Mononuclear cell (primary cell): ENCODE results near the gene BLTP3A. TPM values are rescaled to one million over a fixed set of nuclear protein-coding genes. Genes with fewer than 3 reads are reported as not detected.
"Not testable (repeated sequence)": the region's sequence is repeated elsewhere in the genome, so short reads cannot be mapped to it uniquely, and the experiment has no call there.

Experiments
- H3K27me3 ChIP-seq: 2 replicates; pipeline ENCODE4 v1.6.0; 2011; ENCODE audit warnings: low read length, control low read depth; ENCODE audit not compliant: insufficient read depth
- H3K4me1 ChIP-seq: 2 replicates; pipeline ENCODE4 v1.5.1; 2011; ENCODE audit warnings: mild to moderate bottlenecking, low read length, control low read depth; ENCODE audit not compliant: insufficient read depth
- H3K4me3 ChIP-seq: 2 replicates; pipeline ENCODE4 v1.5.1; 2011; ENCODE audit warnings: mild to moderate bottlenecking, low read length, moderate library complexity
- H3K9me3 ChIP-seq: 2 replicates; pipeline ENCODE4 v1.5.1; 2011; ENCODE audit warnings: low read depth, mild to moderate bottlenecking, control low read depth, low read length
- total RNA-seq: library from RNA; depleted of rRNA; stranded (reverse); fragments of >200 nt; gene quantifications from one replicate; pipeline ENCODE4 v1.2.3, GENCODE V29; 2012

BLTP3A gene
- total RNA-seq, 1 donor: 10.4 TPM

DNA sequence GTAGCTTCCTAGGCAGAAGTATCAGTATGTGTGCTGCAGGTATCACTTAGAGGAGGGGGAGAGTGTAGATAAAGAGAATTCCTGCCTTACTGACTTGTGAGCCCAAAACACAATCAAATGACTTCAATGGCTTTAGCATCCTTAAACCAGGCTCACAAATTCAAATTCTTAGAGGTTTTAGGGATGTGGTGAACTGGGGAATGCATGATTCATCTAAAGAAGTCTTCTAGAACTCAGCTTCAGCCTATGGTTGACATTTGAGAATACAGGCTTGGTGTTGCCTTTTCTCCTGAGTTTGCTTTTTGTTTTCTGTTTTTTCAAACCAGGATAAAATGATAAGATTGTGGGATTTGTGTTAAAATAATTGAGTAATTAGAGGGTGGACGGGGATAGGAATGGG is 20.2 kb upstream of the BLTP3A start:
- no peak overlapping the region for H3K4me3 ChIP-seq
- H3K27me3 ChIP-seq: no peaks in the 10 kb centered on the region
- no peaks in the 10 kb centered on the region for H3K4me1 ChIP-seq
- H3K9me3 ChIP-seq: no peaks in the 10 kb centered on the region

DNA sequence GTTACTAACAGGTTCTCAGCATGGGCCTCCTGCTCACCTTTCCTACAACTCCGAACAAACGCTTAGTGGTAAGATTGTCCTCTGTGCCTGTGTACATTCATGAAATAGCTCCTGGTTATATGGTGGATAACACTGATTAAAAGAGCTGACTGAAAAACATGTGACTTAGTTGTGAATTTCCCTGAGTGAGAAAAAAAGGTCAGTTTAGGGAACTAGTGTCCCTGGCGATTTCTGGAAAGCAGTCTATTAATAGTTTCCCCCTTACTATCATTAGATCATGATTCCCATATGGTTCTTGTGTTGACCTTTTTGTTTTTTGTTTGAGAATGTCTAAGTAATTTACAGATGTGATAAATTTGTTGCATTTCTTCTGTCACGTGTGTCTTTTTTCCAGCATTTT is 18.9 kb upstream of the BLTP3A start:
- Histone ChIP-seq H3K4me1 (no peaks in the 10 kb centered on the region), H3K27me3 (no peaks in the 10 kb centered on the region), H3K9me3 (no peaks in the 10 kb centered on the region), H3K4me3 (no peak overlapping the region)

- H3K4me3 ChIP-seq: no peak overlapping the region
- H3K27me3 ChIP-seq: no peaks in the 10 kb centered on the region
- no peaks in the 10 kb centered on the region for H3K4me1 ChIP-seq
- no peaks in the 10 kb centered on the region for H3K9me3 ChIP-seq
These were observed 18.0 kb upstream of the BLTP3A start for GRCh38 chr6:34773916-34774315.

DNA sequence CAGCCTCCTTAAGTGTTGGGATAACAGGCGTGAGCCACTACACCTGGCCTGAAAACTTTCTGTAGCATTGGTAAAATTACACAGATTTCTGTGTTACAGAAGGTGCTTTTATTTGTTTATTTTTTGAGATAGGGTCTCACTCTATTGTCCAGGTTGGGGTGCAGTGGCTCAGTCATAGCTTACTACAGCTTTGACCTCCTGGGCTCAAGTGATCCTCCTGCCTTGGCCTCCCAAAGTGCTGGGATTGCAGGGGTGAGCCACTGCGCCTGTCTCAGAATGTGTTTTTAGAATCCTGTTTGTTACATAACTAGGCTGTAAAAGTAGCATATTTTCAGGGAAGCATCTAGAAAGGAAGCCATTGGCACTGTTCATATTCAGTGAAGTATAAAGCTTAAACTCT is 16.9 kb upstream of the BLTP3A start:
- no peaks in the 10 kb centered on the region for H3K9me3 ChIP-seq
- no peaks in the 10 kb centered on the region for H3K4me1 ChIP-seq
- H3K27me3 ChIP-seq: no peaks in the 10 kb centered on the region
- H3K4me3 ChIP-seq: no peak overlapping the region

DNA sequence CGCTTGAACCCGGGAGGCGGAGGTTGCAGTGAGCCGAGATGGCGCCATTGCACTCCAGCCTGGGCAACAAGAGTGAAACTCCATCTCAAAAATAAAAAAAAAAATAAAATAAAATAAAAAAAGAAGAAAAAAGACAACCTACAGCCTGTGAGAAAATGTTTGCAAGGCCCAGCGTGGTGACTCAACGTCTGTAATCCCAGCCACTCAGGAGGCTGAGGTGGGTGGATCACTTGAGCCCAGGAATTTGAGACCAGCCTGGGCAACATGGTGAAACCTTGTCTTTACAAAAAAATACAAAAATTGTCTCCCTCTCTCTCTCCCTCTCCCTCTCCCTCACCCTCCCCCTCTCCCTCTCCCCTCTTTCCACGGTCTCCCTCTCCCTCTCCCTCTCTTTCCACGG is 6.5 kb upstream of the BLTP3A start:
- H3K4me1 ChIP-seq, H3K4me3 ChIP-seq, H3K27me3 ChIP-seq, H3K9me3 ChIP-seq: not testable (repeated sequence)

- H3K9me3 ChIP-seq, H3K4me1 ChIP-seq, H3K27me3 ChIP-seq, H3K4me3 ChIP-seq: not testable (repeated sequence)
These were observed 4.7 kb upstream of the BLTP3A start for GRCh38 chr6:34787152-34787551.

GRCh38 chr6:34788111-34788510 is 3.8 kb upstream of the BLTP3A start:
- Histone ChIP-seq H3K27me3 (no peaks in the 10 kb centered on the region), H3K9me3 (no peaks in the 10 kb centered on the region), H3K4me1 (peaks cover 14% of the 10 kb centered on the region), H3K4me3 (no peak overlapping the region)

- no peaks in the 10 kb centered on the region for H3K9me3 ChIP-seq
- H3K27me3 ChIP-seq: no peaks in the 10 kb centered on the region
- peaks cover 22% of the 10 kb centered on the region for H3K4me1 ChIP-seq
- peak overlapping the region; percentile 75 for H3K4me3 ChIP-seq
These were observed 651 bp upstream of the BLTP3A start for GRCh38 chr6:34791164-34791700.

DNA sequence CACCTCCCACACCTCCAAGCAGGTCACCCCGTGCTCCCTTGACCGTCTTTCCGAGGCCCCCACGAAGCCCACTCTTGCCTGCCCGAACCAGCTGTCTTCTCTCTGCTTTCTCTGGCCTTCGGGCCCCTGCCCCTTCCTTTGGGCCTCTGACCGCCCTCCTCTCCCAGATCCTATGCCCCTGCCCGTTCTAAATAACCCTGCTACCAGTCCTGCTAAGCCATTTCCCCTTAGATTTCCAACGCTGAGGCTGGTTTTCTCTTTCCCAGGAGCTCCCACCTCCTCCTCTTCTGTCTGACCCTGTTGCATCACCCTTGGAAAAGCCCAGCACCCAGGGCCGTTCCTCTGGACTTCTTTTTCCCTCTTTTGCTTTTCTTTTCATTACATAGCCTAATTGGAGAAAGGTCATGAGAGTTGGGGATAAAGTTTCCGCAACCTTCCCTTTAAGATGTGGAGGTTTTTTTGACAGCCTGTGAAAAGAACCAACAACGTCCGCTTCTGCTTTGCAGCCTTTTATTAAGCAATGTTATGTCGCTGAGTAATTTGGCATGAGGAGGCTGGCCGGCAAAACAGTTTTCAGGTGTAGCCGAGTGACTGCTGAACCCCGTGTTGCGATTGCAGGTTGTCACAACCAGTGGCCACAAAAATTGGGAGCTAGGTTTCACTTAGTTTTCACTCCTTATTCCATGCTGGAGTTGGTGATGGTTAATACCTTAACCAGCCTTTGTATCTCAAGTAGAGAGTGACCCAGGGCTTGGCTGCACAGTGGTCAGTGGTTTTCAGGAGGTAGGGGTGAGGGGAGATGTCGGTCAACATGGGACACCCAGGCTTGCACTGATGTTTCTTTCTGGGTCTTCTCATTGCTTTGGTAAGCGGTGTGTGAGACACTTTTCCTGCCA is 970 bp downstream of the BLTP3A start:
- peaks cover 22% of the 10 kb centered on the region for H3K4me1 ChIP-seq
- H3K4me3 ChIP-seq: peak overlapping the region; percentile 75
- no peaks in the 10 kb centered on the region for H3K9me3 ChIP-seq
- H3K27me3 ChIP-seq: no peaks in the 10 kb centered on the region

DNA sequence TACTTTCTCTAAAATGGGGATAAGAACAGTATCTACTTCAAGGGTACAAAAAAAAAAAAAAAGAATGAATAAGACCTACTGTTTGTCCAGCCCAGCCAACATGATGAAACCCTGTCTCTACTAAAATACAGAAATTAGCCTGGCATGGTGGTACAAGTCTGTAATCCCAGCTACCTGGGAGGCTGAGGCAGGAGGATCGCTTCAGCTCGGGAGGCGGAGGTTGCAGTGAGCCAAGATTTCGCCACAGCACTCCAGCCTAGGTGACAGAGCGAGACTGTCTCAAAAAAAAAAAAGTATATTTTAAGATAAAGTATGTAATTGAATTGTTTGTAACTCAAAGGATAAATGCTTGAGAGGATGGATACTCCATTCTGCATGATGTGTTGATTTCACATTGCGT is 2.0 kb downstream of the BLTP3A start:
- peaks cover 22% of the 10 kb centered on the region for H3K4me1 ChIP-seq
- H3K9me3 ChIP-seq: no peaks in the 10 kb centered on the region
- no peak overlapping the region for H3K4me3 ChIP-seq
- no peaks in the 10 kb centered on the region for H3K27me3 ChIP-seq

GRCh38 chr6:34795836-34796425 is 4.0 kb downstream of the BLTP3A start:
- H3K27me3 ChIP-seq: no peaks in the 10 kb centered on the region
- no peaks in the 10 kb centered on the region for H3K9me3 ChIP-seq
- H3K4me3 ChIP-seq: no peak overlapping the region
- H3K4me1 ChIP-seq: peaks cover 20% of the 10 kb centered on the region

DNA sequence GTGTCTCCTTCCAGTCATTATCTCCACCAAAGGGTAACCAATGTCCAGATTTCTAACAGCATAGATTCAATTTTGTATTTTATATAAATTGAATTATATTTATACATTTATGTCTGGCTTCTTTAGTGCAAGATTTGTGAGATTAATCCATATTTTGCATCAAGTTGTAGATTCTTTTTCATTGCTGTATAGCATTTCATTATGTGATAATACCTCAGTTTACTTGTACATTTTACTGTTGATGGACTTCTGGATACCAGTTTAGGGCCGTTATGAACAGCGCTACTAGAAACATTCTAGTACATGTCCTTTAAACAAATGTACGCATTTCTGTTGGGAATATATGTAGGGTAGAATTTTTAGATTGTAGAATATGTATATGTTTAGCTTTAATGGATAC is 6.2 kb downstream of the BLTP3A start:
- Histone ChIP-seq H3K4me1 (peaks cover 9% of the 10 kb centered on the region), H3K4me3 (no peak overlapping the region), H3K9me3 (no peaks in the 10 kb centered on the region), H3K27me3 (no peaks in the 10 kb centered on the region)

GRCh38 chr6:34799547-34799946 is 7.7 kb downstream of the BLTP3A start:
- no peaks in the 10 kb centered on the region for H3K4me1 ChIP-seq
- H3K9me3 ChIP-seq: no peaks in the 10 kb centered on the region
- H3K4me3 ChIP-seq: no peak overlapping the region
- no peaks in the 10 kb centered on the region for H3K27me3 ChIP-seq

- no peaks in the 10 kb centered on the region for H3K4me1 ChIP-seq
These were observed 12.7 kb downstream of the BLTP3A start for GRCh38 chr6:34804543-34804942.

GRCh38 chr6:34805074-34805473 is 13.2 kb downstream of the BLTP3A start:
- H3K4me1 ChIP-seq: not testable (repeated sequence)

More at GRCh38 chr6:34804543-34804942, 12.7 kb downstream of the BLTP3A start:
- Histone ChIP-seq H3K4me3 (no peak overlapping the region), H3K27me3 (no peaks in the 10 kb centered on the region), H3K9me3 (no peaks in the 10 kb centered on the region)

More at GRCh38 chr6:34805074-34805473, 13.2 kb downstream of the BLTP3A start:
- not testable (repeated sequence) for H3K27me3 ChIP-seq, H3K9me3 ChIP-seq, H3K4me3 ChIP-seq
